Stimulated activated CD8-positive, alpha-beta memory T cell treated with anti-CD3 and anti-CD28 coated beads, Interleukin-15, amount 100 ng/mL, for 24 hours (primary cell): ENCODE data around the gene OTOG.

Experiments used
- DNase-seq: peaks from one replicate; pipeline ENCODE4 v3.0.0-alpha.2; 2020; ENCODE audit warnings: low read depth

OTOG gene

GRCh38 chr11:17650127-17650911 is 103.3 kb downstream of the OTOG start:
- DNase-seq = no peak

- DNase-seq = no peak
Measured at GRCh38 chr11:17651061-17651460, 104.0 kb downstream of the OTOG start.

GRCh38 chr11:17651681-17652080 is 104.6 kb downstream of the OTOG start:
- DNase-seq = no peak

- DNase-seq = no peak
Measured at GRCh38 chr11:17652556-17652955, 105.5 kb downstream of the OTOG start.

- DNase-seq = no peak
Measured at GRCh38 chr11:17653611-17654010, 106.6 kb downstream of the OTOG start.

- no peak for DNase-seq
Measured at GRCh38 chr11:17655682-17656081, 108.6 kb downstream of the OTOG start.

GRCh38 chr11:17658211-17658610 is 111.2 kb downstream of the OTOG start:
- no peak for DNase-seq

- DNase-seq = no peak
Measured at GRCh38 chr11:17668166-17668565, 121.1 kb downstream of the OTOG start.

GRCh38 chr11:17672469-17672868 is 125.4 kb downstream of the OTOG start:
- no peak for DNase-seq

- no peak for DNase-seq
Measured at GRCh38 chr11:17673951-17674350, 126.9 kb downstream of the OTOG start.

- DNase-seq = no peak
Measured at GRCh38 chr11:17682848-17683247, 135.8 kb downstream of the OTOG start.

- no peak for DNase-seq
Measured at GRCh38 chr11:17683377-17684161, 136.5 kb downstream of the OTOG start.

- DNase-seq = no peak
Measured at GRCh38 chr11:17684550-17684949, 137.5 kb downstream of the OTOG start.

GRCh38 chr11:17686231-17686980 is 139.3 kb downstream of the OTOG start:
- no peak for DNase-seq

- DNase-seq = no peak
Measured at GRCh38 chr11:17687946-17688670, 141.0 kb downstream of the OTOG start.

GRCh38 chr11:17691550-17691949 is 144.5 kb downstream of the OTOG start:
- DNase-seq = no peak

GRCh38 chr11:17691976-17692375 is 144.9 kb downstream of the OTOG start:
- no peak for DNase-seq

GRCh38 chr11:17692931-17693330 is 145.9 kb downstream of the OTOG start:
- DNase-seq = no peak

GRCh38 chr11:17693531-17693930 is 146.5 kb downstream of the OTOG start:
- DNase-seq = no peak

- DNase-seq = no peak
Measured at GRCh38 chr11:17694494-17695110, 147.5 kb downstream of the OTOG start.
